ENCODE results near the gene IL36G. TPM values are rescaled to one million over a fixed set of nuclear protein-coding genes. Genes with fewer than 3 reads are reported as not detected.

IL36G gene
- total and polyA plus RNA-seq, 9 of the 15 experiments (the other 6 are each of a cell fraction or from before 2014, with no cell fraction given): not detected

- no peak overlapping the region for H2AFZ ChIP-seq (ENCODE audit: low read depth, low read length)
- CTCF ChIA-PET (ENCODE audit: low intra/inter-chr PET ratio): no interaction called here
- no peak for ATAC-seq
- H3K9me3 ChIP-seq (replicated peaks; ENCODE audit: control insufficient read depth, insufficient read depth, low read depth, low read length): no peaks in the 10 kb centered on the region
- no peaks in the 10 kb centered on the region for H3K9me1 ChIP-seq (ENCODE audit: control insufficient read depth, insufficient read depth, low read length)
- no peak overlapping the region for H3K4me3 ChIP-seq
- WGBS (ENCODE audit: insufficient coverage, low coverage, missing lambda C conversion rate): 1% methylated on average over 8 of the region's 8 CpGs
- intact Hi-C loops (cut with micrococcal nuclease) (no loop called here), in situ Hi-C loops (cut with MboI) (no loop called here)
- no peaks in the 10 kb centered on the region for H3K79me2 ChIP-seq (ENCODE audit: control insufficient read depth, insufficient read depth, low read length)
- POLR2A ChIA-PET: no interaction called here
- H3K27me3 ChIP-seq (ENCODE audit: control insufficient read depth in 2 of 2, insufficient read depth in 2 of 2, low read length in 2 of 2): peaks cover 3 to 12% of the 10 kb centered on the region in 2 experiments; a peak in 4 of 5 replicates
- H3K4me2 ChIP-seq (ENCODE audit: insufficient read depth, low read length): no peak overlapping the region
- no peak for FAIRE-seq
- no peak for DNase-seq (ENCODE audit: extremely low read depth in 1 of 4, low spot score in 3 of 4)
- H3K4me1 ChIP-seq (replicated peaks in 1 of 2; ENCODE audit: control insufficient read depth in 2 of 2, insufficient read depth in 2 of 2, low read length in 2 of 2): no peaks in the 10 kb centered on the region
- H4K20me1 ChIP-seq (replicated peaks; ENCODE audit: control insufficient read depth, insufficient read depth, low read length): no peaks in the 10 kb centered on the region
- no TSS peak for BruUV-seq (replicated peaks)
- H3K9ac ChIP-seq (ENCODE audit: insufficient read depth in 1 of 2, low read depth in 2 of 2, low read length in 2 of 2): no peak overlapping the region
- no peaks in the 10 kb centered on the region for H3K36me3 ChIP-seq (ENCODE audit: control insufficient read depth, insufficient read depth, low read length)
- no peak overlapping the region for H3K27ac ChIP-seq (ENCODE audit: extremely low read depth, low read depth, low read length)
- no peak for TF ChIP-seq LARP7 (IDR thresholded peaks at IDR 0.05)
- TF ChIP-seq MAFG (tag; conservative IDR thresholded peaks at IDR 0.05): no peak
- no peak for TF ChIP-seq RFX1 (IDR thresholded peaks at IDR 0.05)
- TF ChIP-seq THRA (IDR thresholded peaks at IDR 0.05): no peak
- TF ChIP-seq CEBPB (tag; IDR thresholded peaks at IDR 0.05): no peak
- TF ChIP-seq TCF3 (CRISPR knock-in tag; IDR thresholded peaks at IDR 0.05): no peak
- TF ChIP-seq, protein P1, sequence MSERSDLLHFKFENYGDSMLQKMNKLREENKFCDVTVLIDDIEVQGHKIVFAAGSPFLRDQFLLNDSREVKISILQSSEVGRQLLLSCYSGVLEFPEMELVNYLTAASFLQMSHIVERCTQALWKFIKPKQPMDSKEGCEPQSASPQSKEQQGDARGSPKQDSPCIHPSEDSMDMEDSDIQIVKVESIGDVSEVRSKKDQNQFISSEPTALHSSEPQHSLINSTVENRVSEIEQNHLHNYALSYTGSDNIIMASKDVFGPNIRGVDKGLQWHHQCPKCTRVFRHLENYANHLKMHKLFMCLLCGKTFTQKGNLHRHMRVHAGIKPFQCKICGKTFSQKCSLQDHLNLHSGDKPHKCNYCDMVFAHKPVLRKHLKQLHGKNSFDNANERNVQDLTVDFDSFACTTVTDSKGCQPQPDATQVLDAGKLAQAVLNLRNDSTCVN (CRISPR knock-in tag; IDR thresholded peaks at IDR 0.05): no peak
- TF ChIP-seq TAF7 (tag; IDR thresholded peaks at IDR 0.05): no peak
- no peak for TF ChIP-seq FOSL1 (tag; conservative IDR thresholded peaks at IDR 0.05)
- TF ChIP-seq RBM34 (IDR thresholded peaks at IDR 0.05; ENCODE audit: borderline replicate concordance, insufficient read depth, low read length): no peak
- TF ChIP-seq KLF6 (CRISPR knock-in tag; IDR thresholded peaks at IDR 0.05; ENCODE audit: borderline replicate concordance): no peak
- TF ChIP-seq ELF4 (CRISPR knock-in tag; IDR thresholded peaks at IDR 0.05): no peak
- TF ChIP-seq SAP30 (IDR thresholded peaks at IDR 0.05; ENCODE audit: borderline replicate concordance, insufficient read depth, low read depth, low read length, poor library complexity, severe bottlenecking): no peak
- no peak for TF ChIP-seq NUFIP1 (IDR thresholded peaks at IDR 0.05; ENCODE audit: partially characterized antibody)
- TF ChIP-seq ZSCAN32 (CRISPR knock-in tag; IDR thresholded peaks at IDR 0.05): no peak
- TF ChIP-seq TAF15 (IDR thresholded peaks at IDR 0.05; ENCODE audit: low read depth, low read length): no peak
- TF ChIP-seq, protein P2, sequence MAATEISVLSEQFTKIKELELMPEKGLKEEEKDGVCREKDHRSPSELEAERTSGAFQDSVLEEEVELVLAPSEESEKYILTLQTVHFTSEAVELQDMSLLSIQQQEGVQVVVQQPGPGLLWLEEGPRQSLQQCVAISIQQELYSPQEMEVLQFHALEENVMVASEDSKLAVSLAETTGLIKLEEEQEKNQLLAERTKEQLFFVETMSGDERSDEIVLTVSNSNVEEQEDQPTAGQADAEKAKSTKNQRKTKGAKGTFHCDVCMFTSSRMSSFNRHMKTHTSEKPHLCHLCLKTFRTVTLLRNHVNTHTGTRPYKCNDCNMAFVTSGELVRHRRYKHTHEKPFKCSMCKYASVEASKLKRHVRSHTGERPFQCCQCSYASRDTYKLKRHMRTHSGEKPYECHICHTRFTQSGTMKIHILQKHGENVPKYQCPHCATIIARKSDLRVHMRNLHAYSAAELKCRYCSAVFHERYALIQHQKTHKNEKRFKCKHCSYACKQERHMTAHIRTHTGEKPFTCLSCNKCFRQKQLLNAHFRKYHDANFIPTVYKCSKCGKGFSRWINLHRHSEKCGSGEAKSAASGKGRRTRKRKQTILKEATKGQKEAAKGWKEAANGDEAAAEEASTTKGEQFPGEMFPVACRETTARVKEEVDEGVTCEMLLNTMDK (IDR thresholded peaks at IDR 0.05; ENCODE audit: borderline replicate concordance, insufficient read depth, low read depth, low read length, poor library complexity, severe bottlenecking): no peak
These were observed 28.4 kb upstream of the IL36G start for GRCh38 chr2:112949456-112949855.

Data from K562 (cell line).